HAP-1 (cell line): ENCODE results near the gene FXYD1.

ENCODE experiments used
- DNase-seq, 2 experiments: peaks; one replicate each; pipeline ENCODE4 v3.0.0-alpha.2; 2016 to 2020; ENCODE audit warnings: low spot score in 2 of 2
- H3K27me3 ChIP-seq: fragments of 250-450 bp; sonication (Bioruptor Pico); 2 replicates; pipeline ENCODE4 v1.5.1; 2020; ENCODE audit warnings: low read depth, mild to moderate bottlenecking, moderate library complexity
- H3K36me3 ChIP-seq: fragments of 250-450 bp; sonication (Bioruptor Pico); replicated peaks from 2 replicates; pipeline ENCODE4 v1.5.1; 2020; ENCODE audit warnings: mild to moderate bottlenecking
- H3K4me1 ChIP-seq: fragments of 250-450 bp; sonication (Bioruptor Pico); 2 replicates; pipeline ENCODE4 v1.5.1; 2020; ENCODE audit warnings: mild to moderate bottlenecking
- H3K4me3 ChIP-seq: fragments of 250-450 bp; sonication (Bioruptor Pico); 2 replicates; pipeline ENCODE4 v1.5.1; 2020; ENCODE audit warnings: mild to moderate bottlenecking, moderate library complexity
- H3K9me3 ChIP-seq: fragments of 250-450 bp; sonication (Bioruptor Pico); 2 replicates; pipeline ENCODE4 v1.5.1; 2020; ENCODE audit warnings: mild to moderate bottlenecking, moderate library complexity
- in situ Hi-C: fragments of 300-500 bp; cut with MboI; formaldehyde crosslinking; loops from 3 replicates; pipeline ENCODE4 v1.14.3; 2020; ENCODE audit warnings: low sequenced_read_pairs, inconsistent platforms, mixed read lengths

Gene FXYD1

DNA sequence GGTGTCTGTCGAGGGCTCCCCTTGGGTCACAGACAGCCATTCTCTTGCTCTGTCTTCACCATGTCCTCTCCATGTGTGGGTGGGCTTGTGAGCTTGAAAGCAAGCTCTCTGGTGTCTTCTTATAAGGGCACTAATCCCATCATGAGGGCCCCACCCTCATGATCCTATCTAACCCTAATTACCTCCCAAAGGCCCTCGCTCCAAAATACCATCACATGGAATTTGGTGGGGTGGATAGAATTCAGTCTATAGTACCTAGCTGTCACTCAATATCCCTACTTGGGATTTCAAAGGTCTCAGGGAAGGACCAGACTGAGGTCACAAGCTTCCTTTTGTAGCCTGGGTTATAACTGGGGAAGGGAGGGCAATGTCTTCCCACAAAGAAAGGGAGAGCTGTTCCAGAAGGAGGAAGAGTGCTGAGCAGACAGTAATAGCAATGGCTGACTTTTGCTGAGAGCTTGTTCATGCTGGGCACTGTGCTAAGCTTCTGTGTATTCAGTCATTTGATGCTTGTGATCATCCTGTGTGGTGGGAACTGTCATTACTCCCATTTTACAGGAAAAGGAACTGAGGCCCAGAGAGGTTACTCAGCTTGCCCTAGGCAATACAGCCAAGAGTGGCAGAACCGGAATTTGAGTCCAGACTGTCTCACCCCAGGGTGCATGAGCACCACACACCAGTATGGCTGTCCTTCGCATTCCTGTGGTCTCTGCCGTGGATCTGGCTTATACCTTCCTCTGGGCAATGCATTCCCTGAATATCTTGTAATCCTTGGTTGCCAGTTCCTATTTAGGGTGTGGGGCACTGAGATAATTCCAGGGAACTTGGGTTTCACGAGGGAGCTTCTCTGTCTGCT, 24.1 kb downstream of the FXYD1 start:
- Histone ChIP-seq H3K4me3 (no peak overlapping the region), H3K36me3 (peaks cover 84% of the 10 kb centered on the region), H3K9me3 (no peaks in the 10 kb centered on the region), H3K27me3 (no peaks in the 10 kb centered on the region), H3K4me1 (no peaks in the 10 kb centered on the region)
- DNase-seq: no peak
- in situ Hi-C loops: loop anchor here (5.0 kb wide), 1 partner anchor 85 kb away; the partner anchor contains the start of gene LSR

DNA sequence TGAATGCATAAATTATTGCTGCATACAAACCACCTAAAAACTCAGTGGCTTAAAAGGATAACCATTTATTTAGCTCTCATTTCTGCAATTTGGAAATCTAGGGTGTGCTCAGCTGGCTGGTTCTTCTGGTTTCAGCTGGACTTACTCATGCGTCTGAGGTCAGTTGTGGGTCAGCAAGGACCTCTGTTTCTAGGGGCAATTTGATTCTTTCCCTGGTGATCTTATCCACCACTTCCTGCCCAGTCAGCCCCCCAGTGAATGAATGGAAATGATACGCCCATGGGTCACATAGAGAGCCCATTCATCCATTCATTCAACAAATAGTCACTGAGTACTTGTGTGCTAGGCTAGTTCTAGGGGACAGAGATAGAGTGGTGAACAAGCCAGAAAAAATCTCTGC, 25.8 kb downstream of the FXYD1 start:
- Histone ChIP-seq H3K9me3 (no peaks in the 10 kb centered on the region), H3K4me3 (no peak overlapping the region), H3K4me1 (no peaks in the 10 kb centered on the region), H3K27me3 (no peaks in the 10 kb centered on the region), H3K36me3 (peaks cover 71% of the 10 kb centered on the region)
- in situ Hi-C loops: loop anchor here (5.0 kb wide), 1 partner anchor 83 kb away; the partner anchor contains the start of gene LSR
- no peak for DNase-seq

DNA sequence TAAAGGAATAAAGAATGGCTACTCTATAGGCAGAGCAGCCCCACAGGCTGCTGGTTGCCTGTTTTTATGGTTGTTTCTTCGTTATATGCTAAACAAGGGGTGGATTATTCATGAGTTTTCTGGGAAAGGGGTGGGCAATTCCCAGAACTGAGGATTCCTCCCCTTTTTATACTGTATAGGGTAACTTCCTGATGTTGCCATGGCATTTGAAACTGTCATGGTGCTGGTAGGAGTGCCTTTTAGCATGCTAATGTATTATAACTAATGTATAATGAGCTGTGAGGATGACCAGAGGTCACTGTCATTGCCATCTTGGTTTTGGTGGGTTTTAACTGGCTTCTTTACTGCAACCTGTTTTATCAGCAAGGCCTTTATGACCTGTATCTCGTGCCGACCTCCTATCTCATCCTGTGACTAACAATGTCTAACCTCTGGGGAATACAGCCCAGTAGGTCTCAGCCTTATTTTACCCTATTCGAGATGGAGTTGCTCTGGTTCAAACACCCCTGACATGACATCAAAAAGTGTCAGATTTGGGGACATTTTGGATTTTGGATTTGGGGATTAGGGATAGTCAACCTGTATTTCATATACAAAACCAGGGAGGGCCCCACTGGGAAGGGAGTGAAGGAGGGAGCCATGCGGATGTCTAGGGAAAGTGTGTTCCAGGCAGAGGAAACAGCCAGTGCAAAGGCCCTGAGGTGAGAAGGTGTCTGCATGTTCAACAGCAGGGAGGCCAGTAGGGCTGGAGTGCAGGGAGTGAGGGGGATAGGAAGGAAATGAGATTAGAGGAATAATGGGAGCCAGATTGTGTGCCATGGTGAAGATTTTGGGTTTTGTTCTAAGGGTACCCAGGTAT, 26.8 kb downstream of the FXYD1 start:
- H3K4me3 ChIP-seq: no peak overlapping the region
- H3K36me3 ChIP-seq: peaks cover 66% of the 10 kb centered on the region
- no peak for DNase-seq
- no peaks in the 10 kb centered on the region for H3K9me3 ChIP-seq
- in situ Hi-C loops: no loop called here
- H3K4me1 ChIP-seq: no peaks in the 10 kb centered on the region
- H3K27me3 ChIP-seq: no peaks in the 10 kb centered on the region

DNA sequence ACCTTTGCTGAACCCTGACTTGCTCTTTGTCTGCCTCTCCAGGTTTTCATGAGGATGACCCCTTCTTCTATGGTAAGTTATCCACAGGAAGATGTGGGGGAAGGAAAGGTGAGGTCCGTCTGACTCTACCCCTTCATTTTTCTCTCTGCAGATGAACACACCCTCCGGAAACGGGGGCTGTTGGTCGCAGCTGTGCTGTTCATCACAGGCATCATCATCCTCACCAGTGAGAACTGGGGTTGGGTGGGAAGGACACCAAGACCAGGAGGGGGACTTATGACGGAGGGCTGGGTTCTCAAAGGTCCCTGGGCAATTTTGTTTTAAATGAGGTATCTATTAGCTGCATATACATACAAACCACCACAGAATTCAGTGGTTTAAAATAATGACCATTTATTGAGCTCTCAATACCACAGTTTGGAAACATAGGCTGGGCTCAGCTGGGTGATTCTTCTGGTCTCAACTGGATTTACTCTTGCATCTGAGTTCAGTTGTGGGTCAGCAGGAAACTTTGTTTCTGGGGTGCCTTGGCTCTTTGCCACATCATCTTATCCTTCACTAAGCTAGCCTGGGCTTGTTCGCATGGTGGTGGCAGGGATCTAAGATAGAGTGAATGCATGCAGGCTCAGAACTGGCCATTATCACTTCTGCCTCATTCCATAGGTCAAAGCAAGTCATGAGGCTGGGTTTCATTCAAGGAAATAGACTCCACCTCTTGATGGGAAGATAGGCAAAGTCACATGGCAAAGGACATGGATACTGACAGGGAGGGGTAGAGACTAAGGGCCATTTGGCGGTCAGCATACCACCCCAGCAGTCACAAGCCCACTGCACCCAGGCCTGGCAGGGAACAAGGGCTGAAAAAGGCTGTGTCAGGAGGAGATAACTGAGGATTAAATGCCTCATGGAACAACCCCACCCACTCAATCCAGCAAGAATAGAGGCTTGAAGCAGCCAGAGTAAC, 27.8 kb downstream of the FXYD1 start:
- in situ Hi-C loops: no loop called here
- DNase-seq: no peak
- H3K4me3 ChIP-seq: no peak overlapping the region
- no peaks in the 10 kb centered on the region for H3K9me3 ChIP-seq
- peaks cover 60% of the 10 kb centered on the region for H3K36me3 ChIP-seq
- no peaks in the 10 kb centered on the region for H3K4me1 ChIP-seq
- no peaks in the 10 kb centered on the region for H3K27me3 ChIP-seq

DNA sequence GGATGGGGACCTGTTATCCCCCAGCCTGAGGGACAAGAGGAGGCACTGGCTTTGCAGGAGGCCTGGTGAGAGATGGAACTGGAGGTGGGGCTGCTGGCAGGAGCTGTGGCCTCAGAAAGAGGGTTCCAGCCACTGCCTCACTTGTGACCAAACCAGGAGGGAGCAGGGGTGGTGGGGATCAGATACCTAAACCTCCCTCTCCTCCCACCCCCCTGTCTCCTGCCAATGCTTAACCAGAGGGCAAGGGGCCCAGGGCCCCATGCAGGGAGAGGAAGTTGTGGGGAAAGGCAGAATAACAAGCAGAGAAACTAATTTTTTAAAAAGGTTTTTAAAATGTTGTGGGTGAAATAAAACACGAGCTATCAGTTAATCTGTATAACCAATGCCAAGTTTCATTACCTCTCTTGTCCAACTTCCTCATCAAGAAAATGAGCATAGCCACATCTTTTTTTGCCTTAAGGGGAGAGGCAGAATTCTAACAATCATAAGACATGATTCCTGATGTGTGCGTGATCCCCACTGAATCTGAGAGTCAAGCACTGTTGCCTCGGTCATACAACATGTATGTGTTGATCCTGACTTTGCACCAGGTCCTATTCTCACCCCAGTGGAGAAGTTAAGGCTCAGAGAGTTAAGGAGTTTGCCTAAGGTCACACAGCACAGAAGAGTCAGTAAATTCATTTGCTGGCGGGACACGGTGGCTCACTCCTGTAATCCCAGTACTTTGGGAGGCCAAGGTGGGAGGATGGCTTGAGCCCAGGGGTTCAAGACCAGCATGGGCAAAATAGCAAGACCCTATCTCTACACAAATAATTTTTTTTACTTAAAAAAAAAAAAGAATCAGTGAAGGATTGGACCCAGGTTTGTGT, 28.9 kb downstream of the FXYD1 start:
- H3K4me3 ChIP-seq: no peak overlapping the region
- H3K4me1 ChIP-seq: no peaks in the 10 kb centered on the region
- H3K9me3 ChIP-seq: no peaks in the 10 kb centered on the region
- in situ Hi-C loops: no loop called here
- DNase-seq: no peak
- no peaks in the 10 kb centered on the region for H3K27me3 ChIP-seq
- H3K36me3 ChIP-seq: peaks cover 53% of the 10 kb centered on the region

DNA sequence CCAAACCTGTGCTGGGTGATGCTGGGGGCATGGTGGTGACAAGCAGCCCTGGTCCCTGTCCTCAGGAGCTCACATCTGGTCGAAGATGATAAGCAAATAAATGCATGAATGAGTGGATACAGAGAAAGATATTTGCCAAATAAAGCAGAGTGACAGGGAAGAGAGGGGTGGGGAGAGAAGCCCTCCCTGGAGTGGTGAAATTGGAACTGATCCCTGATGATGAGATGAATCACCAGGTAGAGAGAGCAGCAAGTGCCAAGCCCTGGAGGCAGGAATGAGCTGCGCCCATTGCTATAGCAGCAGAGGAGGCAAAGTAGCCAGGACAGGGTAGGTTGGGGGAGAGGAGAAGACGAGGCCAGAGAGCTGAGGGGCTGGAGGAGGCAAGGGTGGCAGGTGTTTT, 29.6 kb downstream of the FXYD1 start:
- DNase-seq: no peak
- Histone ChIP-seq H3K4me3 (no peak overlapping the region), H3K9me3 (no peaks in the 10 kb centered on the region), H3K36me3 (peaks cover 47% of the 10 kb centered on the region), H3K4me1 (no peaks in the 10 kb centered on the region), H3K27me3 (no peaks in the 10 kb centered on the region)
- in situ Hi-C loops: no loop called here

DNA sequence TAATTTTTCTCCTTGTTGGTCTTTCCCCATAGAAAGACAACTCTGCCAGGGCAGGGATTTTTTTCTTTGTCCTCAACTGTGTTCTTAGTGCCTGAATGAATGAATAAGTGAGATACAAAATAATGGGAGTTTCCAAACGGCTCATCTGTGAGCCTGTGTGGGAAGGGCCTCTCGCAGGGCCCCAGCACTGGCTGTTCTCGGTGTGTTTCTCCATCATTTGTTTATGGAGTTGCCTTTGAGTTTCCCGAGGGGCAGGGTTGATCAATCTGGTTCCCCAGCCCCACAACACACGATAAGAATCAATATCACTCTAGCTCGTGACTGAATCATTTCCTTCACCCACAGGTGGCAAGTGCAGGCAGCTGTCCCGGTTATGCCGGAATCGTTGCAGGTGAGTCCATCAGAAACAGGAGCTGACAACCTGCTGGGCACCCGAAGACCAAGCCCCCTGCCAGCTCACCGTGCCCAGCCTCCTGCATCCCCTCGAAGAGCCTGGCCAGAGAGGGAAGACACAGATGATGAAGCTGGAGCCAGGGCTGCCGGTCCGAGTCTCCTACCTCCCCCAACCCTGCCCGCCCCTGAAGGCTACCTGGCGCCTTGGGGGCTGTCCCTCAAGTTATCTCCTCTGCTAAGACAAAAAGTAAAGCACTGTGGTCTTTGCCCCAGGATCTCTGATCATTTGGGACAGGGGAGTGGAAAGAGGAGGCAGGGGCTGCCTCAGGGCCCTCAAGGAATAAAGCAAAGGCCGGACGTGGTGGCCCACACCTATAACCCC, 30.8 kb downstream of the FXYD1 start:
- Histone ChIP-seq H3K36me3 (peaks cover 37% of the 10 kb centered on the region), H3K4me3 (no peak overlapping the region), H3K27me3 (no peaks in the 10 kb centered on the region), H3K4me1 (no peaks in the 10 kb centered on the region), H3K9me3 (no peaks in the 10 kb centered on the region)
- DNase-seq: no peak
- in situ Hi-C loops: no loop called here

DNA sequence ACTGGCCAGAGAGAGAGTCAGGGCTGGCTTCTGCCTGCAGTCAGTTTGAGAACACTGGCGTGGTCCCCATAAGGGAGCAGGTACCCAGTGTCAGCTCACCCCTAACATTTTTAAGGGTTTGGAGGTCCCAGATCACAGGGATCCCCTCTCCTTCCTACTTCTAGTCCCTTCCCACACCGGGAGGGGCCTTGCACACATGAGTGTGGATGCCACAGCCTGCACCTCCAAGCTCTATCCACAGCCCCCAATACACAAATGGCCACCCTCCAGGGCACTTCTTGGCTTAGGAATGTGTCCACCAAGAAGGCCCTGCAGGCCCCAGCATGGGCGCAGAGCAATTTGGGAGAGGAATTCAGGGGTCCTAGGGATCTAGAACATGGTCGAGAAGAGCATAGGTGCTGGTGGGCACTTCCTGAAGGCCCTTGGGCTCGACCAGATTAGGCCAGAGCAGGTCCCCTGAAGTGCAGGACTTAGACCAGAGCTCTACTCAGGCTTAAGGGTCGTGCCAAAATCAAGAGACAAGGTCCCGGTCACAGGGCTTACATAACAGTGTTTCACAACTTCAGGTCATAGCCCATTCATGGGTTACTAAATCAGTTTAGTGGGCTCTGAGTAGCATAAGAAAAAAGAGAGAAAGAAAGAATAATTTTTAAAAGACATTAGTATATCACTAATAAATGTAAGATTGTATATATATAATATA, 31.9 kb downstream of the FXYD1 start:
- H3K27me3 ChIP-seq: no peaks in the 10 kb centered on the region
- no peak for DNase-seq
- in situ Hi-C loops: no loop called here
- no peaks in the 10 kb centered on the region for H3K9me3 ChIP-seq
- H3K4me3 ChIP-seq: no peak overlapping the region
- peaks cover 6% of the 10 kb centered on the region for H3K4me1 ChIP-seq
- H3K36me3 ChIP-seq: peaks cover 32% of the 10 kb centered on the region

DNA sequence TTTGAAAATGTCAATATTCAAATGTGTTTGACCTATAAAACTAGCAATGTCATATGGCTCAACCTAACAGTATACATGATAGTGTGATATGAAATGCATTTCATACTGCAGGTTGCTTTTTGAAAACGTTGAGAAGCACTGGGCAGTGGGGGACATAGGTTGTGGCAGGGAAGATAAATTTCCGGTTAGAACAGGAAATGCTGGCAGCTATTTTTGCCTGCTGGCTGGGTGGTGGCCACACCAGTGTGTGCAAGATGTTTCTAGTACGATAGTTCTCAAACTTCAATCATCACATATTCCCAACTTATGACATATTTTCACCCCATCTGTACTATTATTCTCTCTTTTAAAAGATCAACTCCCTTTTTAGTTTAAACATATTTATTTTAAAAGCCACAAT, 33.1 kb downstream of the FXYD1 start:
- Histone ChIP-seq H3K4me1 (peaks cover 11% of the 10 kb centered on the region), H3K9me3 (no peaks in the 10 kb centered on the region), H3K4me3 (no peak overlapping the region), H3K27me3 (no peaks in the 10 kb centered on the region), H3K36me3 (peaks cover 20% of the 10 kb centered on the region)
- in situ Hi-C loops: no loop called here
- no peak for DNase-seq

DNA sequence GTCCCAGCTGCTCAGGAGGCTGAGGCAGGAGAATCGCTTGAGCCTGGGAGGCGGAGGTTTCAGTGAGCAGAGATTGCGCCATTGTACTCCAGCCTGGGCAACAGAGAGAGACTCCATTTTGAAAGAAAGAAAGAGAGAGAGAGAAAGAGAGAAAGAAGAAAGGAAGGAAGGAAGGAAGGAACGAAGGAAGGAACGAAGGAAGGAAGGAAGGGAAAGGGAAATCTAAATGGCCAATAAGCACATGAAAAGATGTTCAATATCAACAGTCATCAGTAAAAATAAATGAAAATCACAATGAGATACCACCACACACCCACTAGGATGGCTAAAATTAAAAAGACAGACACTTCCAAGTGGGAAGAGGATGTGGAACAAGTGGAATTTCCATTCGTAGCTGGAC, 35.6 kb downstream of the FXYD1 start:
- no peak for DNase-seq
- in situ Hi-C loops: no loop called here

DNA sequence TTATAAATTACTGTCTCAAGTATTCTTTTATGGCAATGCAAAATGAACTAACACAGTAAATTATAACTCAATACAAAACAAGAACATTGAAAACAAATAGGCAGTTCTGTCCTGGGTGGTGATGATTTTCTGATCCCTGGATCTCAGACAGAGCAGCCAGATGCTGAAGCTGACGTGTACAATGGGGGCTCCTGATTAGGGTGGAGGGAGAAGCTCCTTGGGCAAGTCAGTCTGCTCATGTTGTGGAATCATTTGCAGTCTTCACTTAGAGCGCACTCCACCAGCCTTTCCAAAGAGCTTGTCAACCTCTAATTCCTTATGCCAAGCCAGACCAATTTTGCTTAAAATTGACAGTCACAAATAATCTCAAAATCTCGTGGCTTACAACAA, 37.6 kb downstream of the FXYD1 start:
- in situ Hi-C loops: no loop called here
- Histone ChIP-seq H3K27me3 (no peaks in the 10 kb centered on the region), H3K4me1 (peaks cover 11% of the 10 kb centered on the region), H3K36me3 (peaks cover 4% of the 10 kb centered on the region; the same call in 1 of the 2 replicates), H3K4me3 (no peak overlapping the region), H3K9me3 (no peaks in the 10 kb centered on the region)
- no peak for DNase-seq

More for the DNA sequence above, 35.6 kb downstream of the FXYD1 start:
- no peaks in the 10 kb centered on the region for H3K27me3 ChIP-seq
- H3K36me3 ChIP-seq: peaks cover 11% of the 10 kb centered on the region; the same call in 1 of the 2 replicates
- no peak overlapping the region for H3K4me3 ChIP-seq
- H3K9me3 ChIP-seq: no peaks in the 10 kb centered on the region
- H3K4me1 ChIP-seq: peaks cover 11% of the 10 kb centered on the region
